Measurements from ENCODE around the gene SLC8A1.

- TF ChIP-seq POLR2A (IDR thresholded peaks at IDR 0.05) (no peak), CTCF (IDR thresholded peaks at IDR 0.05) (no peak)
Measured at GRCh38 chr2:40431600-40431955, 20.3 kb downstream of the SLC8A1 start.
